Activated CD8-positive, alpha-beta memory T cell treated with anti-CD3 and anti-CD28 coated beads for 4 hours (primary cell): ENCODE measurements around the gene TRIO.
"Not testable (repeated sequence)": the region's sequence is repeated elsewhere in the genome, so short reads cannot be mapped to it uniquely, and the experiment has no call there.

Experiments used
- DNase-seq, 2 donors: peaks; one replicate each; pipeline ENCODE4 v3.0.0-alpha.2; 2020; ENCODE audit warnings: low read depth in 2 of 2

TRIO gene

DNA sequence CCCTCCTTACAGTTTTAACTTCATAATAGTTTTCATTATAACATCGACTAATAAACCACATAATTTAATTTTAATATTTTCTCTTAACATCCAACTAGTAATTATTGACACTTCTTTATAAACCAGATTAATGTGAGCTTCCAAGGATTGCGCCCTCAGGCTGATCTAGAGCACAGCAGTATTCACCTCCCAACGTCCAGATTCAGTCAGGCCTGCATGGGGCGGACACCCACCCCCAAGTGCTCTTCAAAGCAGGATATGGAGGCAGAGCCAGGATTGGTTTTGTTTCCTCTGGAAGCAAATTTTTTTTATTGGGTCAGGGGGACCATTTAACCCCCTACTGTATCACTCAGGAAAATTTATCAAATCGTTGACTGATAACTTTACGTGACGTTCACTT, 215.4 kb downstream of the TRIO start:
- no peak for DNase-seq

DNA sequence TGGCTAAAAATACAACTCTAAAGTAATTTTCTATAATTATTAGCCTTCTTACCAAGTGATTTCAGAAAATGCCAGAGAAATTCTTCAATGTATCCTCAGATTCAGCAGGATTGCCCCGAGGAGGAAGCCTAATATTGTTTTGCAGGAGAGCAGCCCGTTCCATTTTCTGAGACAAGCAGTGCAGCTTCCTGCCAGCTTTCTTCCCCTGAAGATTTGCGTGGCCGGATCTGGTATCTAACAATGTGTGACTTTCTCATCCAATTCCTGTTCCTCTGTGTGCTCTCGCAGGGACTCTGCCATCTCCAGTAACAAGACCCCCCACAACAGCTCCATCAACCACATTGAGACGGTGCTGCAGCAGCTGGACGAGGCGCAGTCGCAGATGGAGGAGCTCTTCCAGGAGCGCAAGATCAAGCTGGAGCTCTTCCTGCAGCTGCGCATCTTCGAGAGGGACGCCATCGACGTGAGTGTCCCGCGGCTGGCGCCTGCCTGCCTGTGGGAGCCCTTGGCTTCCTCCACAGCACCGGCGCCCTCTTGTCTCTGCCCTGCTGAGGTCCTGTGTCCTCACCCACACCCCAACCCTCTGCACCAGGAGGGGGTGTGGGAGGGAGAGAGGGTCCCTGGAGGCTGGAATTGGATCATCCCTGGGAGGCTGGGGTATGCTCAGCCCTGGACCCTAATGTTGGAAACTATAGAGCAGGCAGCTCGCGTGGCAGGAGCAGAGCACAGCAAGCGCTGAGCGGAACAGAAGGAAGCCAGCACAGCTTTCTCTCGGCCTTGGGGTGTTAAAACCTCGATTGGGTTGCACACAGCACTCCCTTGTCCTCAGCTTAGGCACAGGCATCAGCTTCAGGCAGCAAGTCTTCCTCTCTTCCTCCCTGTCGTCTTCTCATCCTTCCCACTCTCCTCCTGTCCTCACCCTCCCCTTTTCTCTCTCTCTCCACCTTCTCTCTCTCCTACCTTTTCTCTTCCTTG, 216.2 kb downstream of the TRIO start:
- no peak for DNase-seq

DNA sequence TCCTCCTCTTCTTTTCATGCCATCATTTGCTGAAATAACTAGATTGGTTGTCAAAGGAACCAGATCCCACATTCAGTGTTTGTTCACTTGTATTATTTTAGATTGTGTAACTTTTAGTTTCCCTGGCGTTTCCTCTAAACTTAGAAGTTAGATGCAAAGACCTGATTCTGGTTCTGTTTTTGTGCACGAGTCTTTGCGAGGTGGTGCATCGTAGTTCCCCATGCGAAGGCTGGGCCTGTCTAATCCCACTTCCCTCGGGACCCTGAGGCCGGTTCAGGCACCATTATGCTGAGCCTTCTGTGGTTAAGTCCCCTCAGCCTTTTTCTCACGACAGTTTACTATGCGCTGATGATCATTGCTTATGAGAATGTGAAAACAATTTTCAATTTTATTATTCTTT, 219.3 kb downstream of the TRIO start:
- no peak for DNase-seq

DNA sequence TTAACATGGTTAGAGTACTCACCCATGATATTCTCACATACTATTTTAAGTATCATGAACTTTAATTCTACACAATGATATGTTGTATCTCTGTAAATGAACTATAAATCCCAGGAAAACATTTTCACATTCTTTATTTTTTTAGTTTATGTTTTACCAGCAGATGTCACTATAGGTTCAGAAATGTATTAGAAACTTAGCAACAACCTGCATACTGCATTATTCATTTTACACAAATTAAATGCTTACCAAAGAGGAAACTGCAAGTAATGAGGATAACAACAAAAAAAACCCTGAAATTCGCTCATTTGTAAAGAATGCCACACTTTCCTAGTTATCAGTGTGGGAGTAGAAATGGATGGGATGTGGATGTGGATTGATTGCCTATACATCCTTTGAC, 221.0 kb downstream of the TRIO start:
- no peak for DNase-seq

DNA sequence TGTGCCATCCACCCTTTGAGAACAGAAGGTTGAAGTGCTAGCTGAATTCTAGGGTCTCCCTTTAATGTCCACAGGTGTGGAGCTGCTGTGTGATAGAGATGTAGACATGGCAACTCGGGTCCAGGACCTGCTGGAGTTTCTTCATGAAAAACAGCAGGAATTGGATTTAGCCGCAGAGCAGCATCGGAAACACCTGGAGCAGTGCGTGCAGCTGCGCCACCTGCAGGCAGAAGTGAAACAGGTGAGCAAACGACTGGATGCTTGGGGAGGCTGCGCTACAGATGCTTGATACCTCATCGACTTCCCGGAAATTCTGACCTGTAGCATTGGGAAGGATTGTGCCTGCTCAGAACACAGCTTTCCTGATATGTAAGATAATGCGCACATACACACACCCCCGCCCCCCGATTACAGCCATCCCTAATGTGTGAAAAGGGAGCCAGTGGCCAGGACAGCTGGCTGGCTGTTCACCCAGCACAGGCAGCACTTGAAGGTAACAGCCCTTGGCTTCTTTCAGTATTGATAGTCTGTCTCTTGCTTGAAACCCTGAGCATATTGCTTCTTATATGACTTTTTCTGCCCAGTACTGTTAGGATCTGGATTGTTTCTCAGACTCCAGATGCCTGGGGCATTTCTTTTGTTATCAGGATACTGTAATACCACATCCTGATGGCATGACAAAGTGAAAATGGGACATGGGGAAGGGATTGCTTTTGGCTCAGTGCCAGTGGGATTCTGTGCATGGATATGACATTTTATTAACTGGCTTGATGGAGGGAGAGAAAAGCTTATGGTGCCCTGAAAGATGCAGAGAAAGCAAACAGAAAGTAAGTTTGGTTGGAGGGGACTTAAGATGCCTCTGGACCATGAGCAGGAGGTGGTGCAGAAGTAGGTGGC, 221.7 kb downstream of the TRIO start:
- DNase-seq: no peak

DNA sequence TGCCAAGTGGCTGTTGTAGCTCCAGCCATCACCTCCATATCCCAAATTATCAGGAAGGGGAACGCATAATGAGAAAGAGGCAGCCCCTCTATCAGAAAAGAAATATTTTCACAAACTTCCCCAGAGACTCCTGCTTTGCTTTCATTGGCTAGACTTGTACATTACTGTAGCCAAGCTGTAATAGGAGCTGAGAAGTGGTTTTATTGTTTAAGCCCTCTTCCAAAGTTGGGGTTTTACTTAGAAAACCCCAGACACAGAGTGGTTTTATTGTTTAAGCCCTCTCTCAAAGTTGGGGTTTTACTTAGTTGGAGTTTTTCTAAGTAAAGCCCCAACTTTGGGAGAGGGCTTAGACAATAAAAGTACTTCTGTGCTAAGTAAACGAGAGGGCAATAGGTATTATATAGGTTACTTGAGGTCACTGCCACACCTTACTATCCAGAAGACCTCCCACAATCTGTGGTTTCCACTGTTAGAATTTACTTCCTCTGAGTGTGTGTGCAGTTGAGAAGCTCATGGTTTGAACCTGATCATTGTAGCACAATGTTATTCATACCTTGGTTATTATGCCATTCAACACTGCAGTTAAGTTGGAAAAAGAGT, 222.8 kb downstream of the TRIO start:
- DNase-seq: no peak

DNA sequence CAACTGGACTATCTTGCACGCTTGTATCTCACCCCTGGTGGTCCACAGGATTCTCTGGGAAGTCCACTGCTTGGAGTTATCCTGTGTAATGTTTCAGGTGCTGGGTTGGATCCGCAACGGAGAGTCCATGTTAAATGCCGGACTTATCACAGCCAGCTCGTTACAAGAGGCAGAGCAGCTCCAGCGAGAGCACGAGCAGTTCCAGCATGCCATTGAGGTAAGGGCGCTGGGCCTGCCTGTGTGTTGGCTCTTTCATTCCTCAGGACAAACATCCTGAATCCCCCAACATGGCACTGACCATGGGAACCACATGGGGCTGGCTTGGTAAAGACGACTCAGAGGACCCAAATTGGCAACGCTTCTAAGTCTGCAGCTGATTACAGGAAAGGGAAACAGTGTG, 223.6 kb downstream of the TRIO start:
- no peak for DNase-seq

DNA sequence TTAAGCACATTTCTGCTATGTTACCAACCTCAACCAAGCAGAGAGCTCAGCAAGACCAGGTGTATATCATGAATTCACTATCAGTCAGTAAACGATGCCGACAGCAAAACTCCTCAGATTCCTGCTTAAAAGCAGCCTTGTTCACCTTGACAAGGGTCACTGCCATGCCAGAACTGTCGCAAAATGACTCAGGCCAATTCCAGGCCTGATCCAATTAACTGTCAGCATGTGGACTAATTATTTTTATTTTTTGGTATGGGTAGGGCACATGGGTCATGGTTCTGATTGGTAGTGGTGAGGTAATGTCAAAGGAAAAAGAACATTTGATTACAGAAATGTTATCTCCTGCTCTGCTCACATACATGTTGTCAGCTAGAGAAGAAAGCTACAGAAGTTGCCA, 224.2 kb downstream of the TRIO start:
- no peak for DNase-seq

DNA sequence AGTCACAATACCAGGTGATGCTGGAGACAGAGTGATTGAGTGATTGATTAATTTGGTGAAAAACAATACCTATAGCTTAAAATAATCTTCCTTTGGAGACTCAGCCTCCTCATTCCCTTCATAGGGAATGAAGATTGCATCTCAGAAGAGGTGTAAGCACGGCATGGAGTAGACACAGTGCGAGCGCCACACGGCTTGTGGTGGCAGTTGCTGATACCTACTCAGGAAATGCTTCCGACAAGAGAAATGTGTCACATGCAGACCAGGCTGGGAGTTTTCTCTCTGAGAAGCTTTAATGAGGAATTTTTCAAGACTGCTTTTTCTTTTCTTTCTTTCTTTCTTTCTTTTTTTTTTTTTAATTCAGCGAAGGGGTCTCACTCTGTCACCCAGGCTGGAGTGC, 226.6 kb downstream of the TRIO start:
- DNase-seq: no peak

DNA sequence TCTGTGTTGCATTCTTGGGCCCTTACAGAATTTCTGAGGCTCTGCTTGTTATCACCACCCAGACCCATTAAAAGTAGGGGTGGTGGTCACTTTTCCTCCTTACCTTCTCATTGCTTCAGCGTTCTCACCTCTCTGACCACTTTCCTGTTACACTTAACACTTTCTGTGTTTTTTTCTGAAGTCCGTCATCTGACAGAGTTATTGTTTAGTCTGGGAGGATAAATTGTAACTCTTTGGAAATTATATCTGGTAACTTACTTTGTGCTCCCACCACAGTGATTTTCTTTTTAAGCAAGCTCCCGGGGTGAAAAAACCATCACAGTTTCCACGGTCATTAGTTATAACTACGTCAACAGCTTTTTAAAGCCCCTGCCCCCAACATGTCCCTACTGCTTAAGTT, 227.2 kb downstream of the TRIO start:
- no peak for DNase-seq

DNA sequence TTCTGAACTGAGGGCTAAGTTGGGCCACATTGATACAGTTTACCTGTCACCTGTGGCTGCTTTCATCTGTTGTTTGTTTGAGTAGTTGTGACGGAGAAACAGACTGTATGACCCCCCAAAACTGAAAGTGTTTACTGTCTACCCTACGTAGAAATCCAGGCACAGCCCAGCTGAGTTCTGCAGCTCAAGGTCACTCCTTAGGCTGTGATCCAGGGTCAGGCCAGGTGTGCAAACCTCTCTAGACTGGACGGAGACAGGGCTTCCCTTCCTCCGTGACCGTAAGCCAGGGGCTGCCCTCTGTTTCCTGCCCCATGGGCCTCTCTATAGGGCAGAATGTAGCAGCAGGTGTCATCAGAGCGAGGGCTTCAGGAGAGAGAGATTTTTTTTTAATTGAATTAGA, 230.5 kb downstream of the TRIO start:
- no peak for DNase-seq

DNA sequence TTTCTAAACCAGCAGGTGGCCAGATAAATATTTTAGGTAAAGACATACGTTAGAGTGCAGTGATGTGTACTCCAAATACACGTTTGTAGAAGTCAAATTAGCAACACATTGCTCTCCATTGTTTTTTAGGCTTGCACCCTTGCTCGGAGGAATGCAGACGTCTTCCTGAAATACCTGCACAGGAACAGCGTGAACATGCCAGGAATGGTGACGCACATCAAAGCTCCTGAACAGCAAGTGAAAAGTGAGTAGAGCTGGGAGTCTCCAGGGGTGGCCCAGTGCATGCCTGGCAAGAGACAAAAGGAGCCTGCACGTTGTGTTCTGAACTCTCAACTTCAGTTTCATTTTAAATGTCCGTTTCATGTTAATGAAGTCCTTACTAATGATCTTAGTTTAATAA, 231.0 kb downstream of the TRIO start:
- DNase-seq: no peak

DNA sequence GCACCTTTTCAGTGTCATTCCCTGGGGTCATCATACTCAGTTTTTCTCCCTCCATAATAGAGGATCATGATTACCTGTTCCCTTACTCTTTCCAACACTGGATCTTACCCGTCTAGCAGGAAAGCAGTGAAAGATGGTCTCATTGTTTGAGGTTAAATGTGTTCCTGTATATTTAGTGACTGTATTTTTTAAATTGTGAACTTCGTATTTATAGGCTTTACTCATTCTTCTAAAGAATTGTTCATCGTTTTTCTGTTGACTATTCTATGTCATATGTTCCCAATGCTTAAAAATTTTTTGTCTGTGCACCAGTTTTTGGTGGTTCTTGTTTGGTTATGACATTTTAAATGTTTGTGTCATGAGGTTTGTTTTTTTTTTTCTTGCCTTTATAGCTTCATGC, 233.6 kb downstream of the TRIO start:
- DNase-seq: no peak

DNA sequence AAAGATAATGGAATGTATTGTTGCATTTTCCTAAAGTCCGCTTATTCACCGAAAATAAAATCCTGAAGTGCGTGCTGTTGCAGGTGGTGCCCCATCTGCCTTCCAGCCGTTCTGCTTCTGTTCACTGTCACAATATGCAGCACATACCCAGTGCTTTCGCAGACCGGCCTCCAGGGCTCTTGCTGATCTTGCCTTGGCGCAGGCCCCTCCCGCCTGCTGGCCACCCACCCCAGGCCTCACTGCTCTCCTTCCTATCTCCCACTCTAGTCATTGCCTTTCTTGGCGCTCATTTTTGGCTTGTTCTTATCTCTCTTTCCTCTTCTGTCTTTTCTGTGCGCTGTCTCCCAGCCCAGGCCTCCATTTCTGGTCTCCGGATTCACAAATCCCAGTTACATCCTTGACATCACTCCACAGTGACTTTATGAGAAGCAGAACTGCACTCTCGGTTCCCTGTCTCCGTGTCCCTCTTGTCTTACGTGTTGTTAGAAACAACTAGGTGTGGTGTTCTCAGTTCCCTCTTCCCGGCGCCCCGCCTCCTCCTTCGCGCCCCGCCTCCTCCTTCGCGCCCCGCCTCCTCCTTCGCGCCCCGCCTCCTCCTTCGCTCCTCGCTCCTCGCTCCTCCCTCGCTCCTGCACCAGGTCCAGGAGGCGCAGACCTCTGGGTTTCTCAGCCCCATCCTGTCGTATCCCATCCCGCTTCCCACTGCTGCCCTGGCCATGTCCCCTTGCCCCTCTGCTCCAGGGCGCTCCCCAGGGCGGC, 236.8 kb downstream of the TRIO start:
- no peak for DNase-seq

DNA sequence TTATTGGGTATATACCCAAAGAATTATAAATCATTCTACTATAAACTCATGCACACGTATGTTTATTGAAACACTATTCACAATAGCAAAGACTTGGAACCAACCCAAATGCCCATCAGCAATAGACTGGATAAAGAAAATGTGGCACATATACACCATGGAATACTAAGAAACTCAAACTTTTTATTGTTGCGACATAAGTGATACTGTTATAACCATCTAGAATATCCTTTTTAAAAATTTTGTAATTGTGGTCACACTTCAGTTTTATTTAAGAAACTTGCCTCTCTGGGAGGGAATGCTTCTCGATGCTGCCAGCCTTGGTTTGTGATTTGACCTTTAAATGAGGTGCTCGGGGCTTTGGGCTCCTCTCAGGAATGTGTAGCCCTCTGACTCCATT, 237.6 kb downstream of the TRIO start:
- DNase-seq: no peak

DNA sequence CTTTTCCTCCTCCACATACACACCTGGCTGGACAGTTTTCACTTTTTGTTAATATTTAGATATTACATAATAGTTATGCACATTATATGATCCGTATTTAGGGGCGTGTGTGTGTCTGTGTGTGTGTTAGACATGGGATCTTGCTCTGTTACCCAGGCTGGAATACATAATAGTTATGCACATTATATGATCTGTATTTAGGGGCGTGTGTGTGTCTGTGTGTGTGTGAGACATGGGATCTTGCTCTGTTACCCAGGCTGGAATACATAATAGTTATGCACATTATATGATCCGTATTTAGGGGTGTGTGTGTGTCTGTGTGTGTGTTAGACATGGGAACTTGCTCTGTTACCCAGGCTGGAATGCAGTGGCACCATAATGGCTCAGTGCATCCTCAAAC, 239.5 kb downstream of the TRIO start:
- no peak for DNase-seq

DNA sequence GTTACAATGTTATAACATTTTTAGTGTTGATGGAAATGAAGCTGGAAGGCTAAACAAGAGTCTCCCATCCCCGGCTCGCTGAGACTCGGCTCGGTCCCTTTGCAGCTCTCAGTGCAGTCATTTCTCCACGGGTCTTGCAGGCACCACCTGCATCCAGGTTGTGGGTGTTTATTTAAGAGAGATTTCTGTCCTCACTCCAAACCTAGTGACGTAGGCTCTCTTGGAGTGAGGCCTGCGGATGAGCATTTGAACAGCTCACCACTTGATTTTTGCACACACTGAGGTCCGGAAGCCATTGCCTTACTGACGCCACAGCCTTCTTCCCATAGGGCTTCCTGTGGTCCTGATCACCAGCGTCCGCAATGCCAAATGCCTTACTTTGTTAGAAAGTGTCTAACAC, 240.8 kb downstream of the TRIO start:
- no peak for DNase-seq

DNA sequence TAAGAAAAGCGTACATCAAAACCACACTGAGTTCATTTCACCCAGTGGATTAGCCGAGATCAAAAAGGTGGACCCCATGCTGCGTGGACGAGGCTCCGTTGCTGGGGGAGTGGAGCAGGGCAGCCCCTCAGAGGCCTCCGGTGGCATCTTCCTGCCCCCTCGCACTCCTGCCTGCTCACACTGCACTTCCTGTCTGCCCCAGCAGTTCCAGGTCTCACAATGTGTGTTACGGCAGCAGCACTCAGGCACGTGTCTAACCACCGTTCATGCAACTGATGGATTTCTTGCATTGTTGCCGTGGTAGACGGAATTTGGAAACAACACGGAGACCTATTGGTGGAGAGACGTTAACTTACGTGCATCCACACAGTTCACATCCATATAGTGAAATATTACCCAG, 241.9 kb downstream of the TRIO start:
- no peak for DNase-seq

DNA sequence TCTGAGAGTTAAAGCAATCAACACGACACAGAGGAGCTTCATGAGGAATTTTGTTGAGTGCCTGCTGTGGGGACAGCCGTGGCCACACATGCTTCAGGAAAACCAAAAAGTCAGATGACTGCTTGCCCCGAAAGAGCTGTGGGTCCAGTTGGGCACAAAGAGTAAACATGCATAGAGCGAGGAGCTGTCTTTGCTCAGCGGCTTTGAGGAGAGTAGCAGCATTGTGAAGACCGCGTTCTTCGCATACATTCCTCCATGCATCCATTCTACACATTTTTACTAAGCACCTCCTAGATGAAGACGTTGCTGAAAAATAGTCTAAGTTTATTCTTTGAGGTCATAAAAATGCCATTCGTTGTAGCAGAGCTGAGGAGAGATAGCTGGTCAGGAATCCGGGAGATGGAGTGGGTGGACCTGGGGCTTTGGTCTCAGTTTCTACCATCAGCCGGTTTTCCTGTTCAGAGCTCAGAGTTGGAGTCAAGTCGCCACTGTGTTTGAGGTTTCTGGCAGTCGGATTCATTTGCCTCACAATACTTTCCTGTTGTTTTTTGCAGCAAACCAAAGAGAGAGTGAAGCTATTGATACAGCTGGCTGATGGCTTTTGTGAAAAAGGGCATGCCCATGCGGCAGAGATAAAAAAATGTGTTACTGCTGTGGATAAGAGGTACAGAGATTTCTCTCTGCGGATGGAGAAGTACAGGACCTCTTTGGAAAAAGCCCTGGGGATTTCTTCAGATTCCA, 243.9 kb downstream of the TRIO start:
- no peak for DNase-seq

DNA sequence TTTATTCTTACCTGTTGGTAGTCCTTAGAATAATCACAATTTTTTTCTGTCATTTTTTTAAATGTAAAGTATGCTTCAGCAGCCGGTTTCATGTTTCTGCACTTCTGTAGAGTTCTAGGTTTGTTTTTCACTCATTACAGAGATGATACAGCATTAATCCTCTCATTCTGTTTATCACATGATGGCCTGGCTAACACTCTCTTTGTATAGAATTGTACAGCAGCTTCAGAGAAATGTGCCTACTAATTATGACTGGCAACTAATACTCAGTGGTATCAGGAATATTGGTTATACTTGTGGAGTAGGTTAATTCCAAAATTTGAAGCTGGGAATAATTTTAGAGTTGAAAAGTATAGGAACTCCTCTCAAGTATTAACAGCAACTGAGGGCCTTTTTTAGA, 245.6 kb downstream of the TRIO start:
- DNase-seq: no peak

DNA sequence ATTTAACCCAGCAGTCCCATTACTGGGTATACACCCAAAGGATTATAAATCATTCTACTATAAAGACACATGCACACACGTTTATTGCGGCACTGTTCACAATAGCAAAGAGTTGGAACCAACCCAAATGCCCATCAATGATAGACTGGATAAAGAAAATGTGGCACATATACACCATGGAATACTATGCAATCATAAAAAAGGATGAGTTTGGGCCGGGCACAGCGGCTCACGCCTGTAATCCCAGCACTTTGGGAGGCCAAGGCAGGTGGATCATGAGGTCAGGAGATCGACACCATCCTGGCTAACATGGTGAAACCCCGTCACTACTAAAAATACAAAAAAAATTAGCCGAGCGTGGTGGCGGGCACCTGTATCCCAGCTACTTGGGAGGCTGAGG, 249.4 kb downstream of the TRIO start:
- not testable (repeated sequence) for DNase-seq
